ENCODE measurements around the gene KCNAB2. TPM values are rescaled to one million over a fixed set of nuclear protein-coding genes. Genes with fewer than 3 reads are reported as not detected.
"Not testable (repeated sequence)": the region's sequence is repeated elsewhere in the genome, so short reads cannot be mapped to it uniquely, and the experiment has no call there.

The KCNAB2 gene
- total RNA-seq, 4 donors from 2014 or later = 9.9 to 42.2 (median 17.0) TPM

DNA sequence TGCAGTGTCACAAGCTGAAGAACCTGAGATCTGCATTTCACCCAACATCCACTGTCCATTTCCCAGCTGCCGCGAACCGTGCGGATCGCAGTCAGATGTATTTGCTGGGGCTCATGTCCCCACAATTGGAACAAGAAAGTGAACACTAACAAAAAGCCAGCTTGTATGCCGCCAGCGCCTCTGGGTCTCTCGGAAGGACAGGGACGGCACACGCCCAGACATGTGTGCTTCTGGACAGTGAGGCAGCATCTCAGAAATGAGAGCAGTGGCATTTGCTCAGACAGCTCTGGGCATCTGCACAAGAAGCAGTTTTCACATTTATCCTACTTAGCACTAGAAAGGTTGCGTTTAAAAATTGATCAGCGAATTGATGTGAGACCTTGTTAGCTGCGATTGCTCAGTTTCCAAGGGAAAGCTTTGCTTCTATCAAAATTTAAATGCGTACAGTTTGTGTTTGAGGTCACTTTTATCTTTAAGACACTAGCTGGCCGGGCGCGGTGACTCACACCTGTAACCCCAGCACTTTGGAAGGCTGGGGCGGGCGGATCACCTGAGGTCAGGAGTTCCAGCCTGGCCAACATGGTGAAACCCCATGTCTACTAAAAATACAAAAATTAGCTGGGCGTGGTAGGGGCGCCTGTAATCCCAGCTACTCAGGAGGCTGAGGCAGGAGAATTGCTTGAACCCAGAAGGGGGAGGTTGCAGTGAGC, 28.7 kb downstream of the KCNAB2 start:
- DNase-seq (ENCODE audit: low spot score) (no peak), ATAC-seq (ENCODE audit: low FRiP score) (no peak)
- TF ChIP-seq, protein P1, sequence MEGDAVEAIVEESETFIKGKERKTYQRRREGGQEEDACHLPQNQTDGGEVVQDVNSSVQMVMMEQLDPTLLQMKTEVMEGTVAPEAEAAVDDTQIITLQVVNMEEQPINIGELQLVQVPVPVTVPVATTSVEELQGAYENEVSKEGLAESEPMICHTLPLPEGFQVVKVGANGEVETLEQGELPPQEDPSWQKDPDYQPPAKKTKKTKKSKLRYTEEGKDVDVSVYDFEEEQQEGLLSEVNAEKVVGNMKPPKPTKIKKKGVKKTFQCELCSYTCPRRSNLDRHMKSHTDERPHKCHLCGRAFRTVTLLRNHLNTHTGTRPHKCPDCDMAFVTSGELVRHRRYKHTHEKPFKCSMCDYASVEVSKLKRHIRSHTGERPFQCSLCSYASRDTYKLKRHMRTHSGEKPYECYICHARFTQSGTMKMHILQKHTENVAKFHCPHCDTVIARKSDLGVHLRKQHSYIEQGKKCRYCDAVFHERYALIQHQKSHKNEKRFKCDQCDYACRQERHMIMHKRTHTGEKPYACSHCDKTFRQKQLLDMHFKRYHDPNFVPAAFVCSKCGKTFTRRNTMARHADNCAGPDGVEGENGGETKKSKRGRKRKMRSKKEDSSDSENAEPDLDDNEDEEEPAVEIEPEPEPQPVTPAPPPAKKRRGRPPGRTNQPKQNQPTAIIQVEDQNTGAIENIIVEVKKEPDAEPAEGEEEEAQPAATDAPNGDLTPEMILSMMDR (IDR thresholded peaks at IDR 0.05) = no peak

DNA sequence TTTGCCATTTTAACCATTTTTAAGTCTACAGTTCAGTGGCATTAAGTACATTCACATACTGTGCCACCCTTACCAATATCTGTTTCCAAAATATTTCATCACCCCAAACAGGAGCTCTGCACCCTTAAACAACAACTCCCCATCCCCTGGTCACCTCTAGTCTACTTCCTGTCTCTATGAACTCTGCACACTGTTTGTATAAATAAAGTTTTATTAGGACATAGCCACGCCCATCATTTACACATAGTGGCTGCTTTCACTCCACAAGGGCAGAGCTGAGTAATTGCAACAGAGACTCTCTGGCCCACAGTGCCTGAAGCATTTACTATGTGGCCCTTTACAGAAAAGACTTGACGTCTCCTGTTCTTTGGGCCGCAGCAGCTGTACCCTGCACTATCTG, 30.1 kb downstream of the KCNAB2 start:
- TF ChIP-seq, protein P1 (IDR thresholded peaks at IDR 0.05) = no peak
- DNase-seq (ENCODE audit: low spot score) (no peak), ATAC-seq (ENCODE audit: low FRiP score) (no peak)

DNA sequence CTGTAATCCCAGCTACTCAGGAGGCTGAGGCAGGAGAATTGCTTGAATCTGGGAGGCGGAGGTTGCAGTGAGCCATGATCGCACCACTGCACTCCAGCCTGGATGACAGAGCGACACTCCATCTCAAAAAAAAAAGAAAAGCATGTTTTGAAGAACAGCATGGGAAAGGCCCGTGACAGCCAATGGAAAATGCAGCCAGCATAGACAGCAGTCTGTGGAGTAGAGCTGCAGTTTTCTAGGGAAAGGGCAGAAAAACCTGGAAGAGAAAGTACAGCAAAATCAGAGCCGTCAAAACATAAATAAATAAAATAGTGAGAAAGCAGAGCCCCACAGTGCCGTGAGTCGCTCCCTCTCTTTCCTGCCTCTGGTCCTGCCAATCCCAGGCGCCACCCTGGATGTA, 31.4 kb downstream of the KCNAB2 start:
- DNase-seq (ENCODE audit: low spot score); ATAC-seq (ENCODE audit: low FRiP score): not testable (repeated sequence)

- TF ChIP-seq, protein P1 (IDR thresholded peaks at IDR 0.05) = no peak
- no peak for DNase-seq (ENCODE audit: low spot score)
- no peak for ATAC-seq (ENCODE audit: low FRiP score)
Measured at GRCh38 chr1:6077506-6077905, 31.8 kb downstream of the KCNAB2 start.

DNA sequence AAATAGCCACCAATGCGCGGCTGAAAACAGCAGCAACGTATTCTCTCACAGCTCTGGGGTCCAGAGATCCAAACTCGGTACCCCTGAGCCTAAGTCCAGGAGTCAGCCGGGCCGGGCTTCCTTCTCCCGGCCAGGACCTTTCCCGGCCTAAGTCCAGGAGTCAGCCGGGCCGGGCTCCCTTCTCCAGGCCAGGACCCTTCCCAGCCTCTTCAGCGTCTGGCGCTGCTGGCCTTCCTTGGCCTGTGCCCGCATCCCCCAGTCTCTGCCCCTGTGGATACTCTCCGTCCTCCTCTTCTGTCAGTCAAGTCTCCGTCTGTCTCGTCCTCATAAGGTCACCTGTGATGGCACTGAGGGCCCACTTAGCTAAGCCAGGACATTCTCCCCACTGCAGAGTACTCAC, 32.2 kb downstream of the KCNAB2 start:
- TF ChIP-seq, protein P1 (IDR thresholded peaks at IDR 0.05) = no peak
- DNase-seq (ENCODE audit: low spot score) (no peak), ATAC-seq (ENCODE audit: low FRiP score) (no peak)

DNA sequence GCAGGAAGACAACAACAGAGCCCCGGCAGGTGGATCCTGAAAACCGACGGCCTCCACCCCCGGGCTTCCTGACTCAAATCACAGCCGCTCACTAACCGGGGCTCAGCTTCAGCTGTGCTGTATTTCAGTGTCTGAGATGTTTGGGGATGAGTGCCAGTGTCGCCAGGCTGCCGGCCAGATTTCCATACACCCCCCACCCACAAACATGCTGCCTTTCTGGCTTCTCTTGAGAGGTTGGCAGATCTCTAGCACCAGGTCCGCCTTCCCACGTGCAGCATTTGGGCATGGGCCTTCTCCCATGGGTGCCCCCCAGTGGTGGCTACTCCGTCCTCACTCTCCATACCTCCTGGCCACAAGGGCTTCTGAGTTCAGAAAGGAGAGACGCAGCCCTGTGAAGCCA, 34.8 kb downstream of the KCNAB2 start:
- TF ChIP-seq, protein P1 (IDR thresholded peaks at IDR 0.05) = no peak
- no peak for DNase-seq (ENCODE audit: low spot score)
- no peak for ATAC-seq (ENCODE audit: low FRiP score)

DNA sequence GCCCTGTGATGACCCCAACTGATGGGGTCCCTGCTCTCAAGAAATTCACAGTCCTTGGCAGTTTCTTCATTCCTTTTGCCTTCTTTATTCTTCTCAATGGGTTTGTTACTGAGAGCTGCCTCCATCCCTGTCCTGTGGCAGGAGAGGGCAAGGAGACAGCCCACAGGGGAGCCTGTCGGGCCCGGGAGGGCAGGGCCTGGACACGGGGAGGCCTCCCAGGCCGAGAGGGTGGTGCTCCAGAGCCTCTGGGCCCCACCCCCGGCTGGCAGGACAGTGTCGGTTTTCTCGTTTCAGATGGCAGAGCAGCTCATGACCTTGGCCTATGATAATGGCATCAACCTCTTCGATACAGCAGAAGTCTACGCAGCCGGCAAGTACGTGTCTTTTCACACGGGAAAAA, 36.2 kb downstream of the KCNAB2 start:
- TF ChIP-seq, protein P1 (IDR thresholded peaks at IDR 0.05) = no peak
- no peak for DNase-seq (ENCODE audit: low spot score)
- no peak for ATAC-seq (ENCODE audit: low FRiP score)

Data from omental fat pad (tissue), 4 donors.